Inflammatory macrophage treated with lipopolysaccharide for 1 hour (primary cell): ENCODE data around the gene NECAB2.
A peak's percentile ranks its signal among the peaks of the same experiment; 100 is the strongest.
"Not testable (repeated sequence)": the region's sequence is repeated elsewhere in the genome, so short reads cannot be mapped to it uniquely, and the experiment has no call there.

Experiments used
- DNase-seq, 2 donors: peaks; one replicate each; pipeline ENCODE4 v3.0.0-alpha.2; 2020 to 2022

NECAB2 gene

GRCh38 chr16:83936581-83937165, 31.4 kb upstream of the NECAB2 start:
- no peak for DNase-seq

GRCh38 chr16:83937267-83937666, 30.8 kb upstream of the NECAB2 start:
- no peak for DNase-seq

GRCh38 chr16:83937922-83938885, 29.8 kb upstream of the NECAB2 start:
- DNase-seq: no peak

GRCh38 chr16:83939266-83939855, 28.7 kb upstream of the NECAB2 start:
- DNase-seq: peak; percentile 61 to 64

- no peak for DNase-seq
These were observed 27.9 kb upstream of the NECAB2 start for GRCh38 chr16:83940119-83940518.

GRCh38 chr16:83940630-83941378, 27.2 kb upstream of the NECAB2 start:
- DNase-seq: no peak

GRCh38 chr16:83941546-83941945, 26.5 kb upstream of the NECAB2 start:
- DNase-seq: not testable (repeated sequence)

GRCh38 chr16:83942074-83942473, 26.0 kb upstream of the NECAB2 start:
- DNase-seq: no peak

GRCh38 chr16:83942815-83943515, 25.1 kb upstream of the NECAB2 start:
- DNase-seq: no peak

GRCh38 chr16:83943516-83944050, 24.5 kb upstream of the NECAB2 start:
- DNase-seq: no peak

- DNase-seq: no peak
These were observed 22.5 kb upstream of the NECAB2 start for GRCh38 chr16:83945587-83945986.

- DNase-seq: no peak
These were observed 21.8 kb upstream of the NECAB2 start for GRCh38 chr16:83946154-83946780.

- no peak for DNase-seq
These were observed 21.1 kb upstream of the NECAB2 start for GRCh38 chr16:83946781-83947566.

GRCh38 chr16:83947642-83948234, 20.3 kb upstream of the NECAB2 start:
- no peak for DNase-seq

GRCh38 chr16:83948914-83949723, 18.9 kb upstream of the NECAB2 start:
- DNase-seq: no peak

- DNase-seq: no peak
These were observed 18.4 kb upstream of the NECAB2 start for GRCh38 chr16:83949724-83950001.

GRCh38 chr16:83950862-83951399, 17.1 kb upstream of the NECAB2 start:
- not testable (repeated sequence) for DNase-seq

- DNase-seq: no peak
These were observed 16.5 kb upstream of the NECAB2 start for GRCh38 chr16:83951544-83951943.

- DNase-seq: peak in 1 of 2 donors; percentile 7
These were observed 15.5 kb upstream of the NECAB2 start for GRCh38 chr16:83952587-83952939.
